ENCODE data around the gene GNG12. TPM values are rescaled to one million over a fixed set of nuclear protein-coding genes. Genes with fewer than 3 reads are reported as not detected.

Gene GNG12
- total RNA-seq, 3 donors from 2014 or later = 0.16 to 0.30 (median 0.18) TPM

DNA sequence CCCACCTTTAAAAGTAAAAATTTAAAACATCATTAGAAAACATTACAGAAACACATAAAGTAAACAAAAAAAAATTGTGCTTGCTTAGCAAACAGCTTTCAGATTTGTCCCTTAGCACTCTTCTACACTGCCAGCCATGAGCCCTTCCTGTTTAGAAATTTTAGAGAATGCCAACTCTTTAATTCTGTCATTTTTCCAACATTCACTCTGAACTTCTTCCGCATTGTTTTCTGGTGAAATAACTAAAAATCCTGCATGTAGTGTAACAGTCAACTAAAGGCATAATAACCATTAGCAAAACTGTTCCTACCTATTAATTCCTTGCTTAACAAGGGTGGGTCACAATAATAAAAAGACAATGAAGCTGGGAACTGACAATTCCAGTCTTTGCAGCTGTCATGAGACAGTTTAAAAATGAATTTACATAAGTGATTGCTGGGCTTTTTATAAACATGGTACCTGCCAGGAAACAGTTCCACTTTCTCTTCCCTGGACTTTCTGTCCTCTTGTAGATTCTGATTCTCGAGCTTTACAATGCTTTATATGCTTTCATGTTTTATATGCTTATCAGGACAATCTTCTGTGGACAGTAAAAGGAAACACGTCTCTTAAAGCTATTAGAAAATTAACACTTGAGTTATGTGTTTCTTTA is 19.0 kb downstream of the GNG12 start:
- no peak overlapping the region for H3K4me3 Mint-ChIP-seq
- H3K9me3 Mint-ChIP-seq = no peaks in the 10 kb centered on the region
- peaks cover 9% of the 10 kb centered on the region for H3K27me3 Mint-ChIP-seq (ENCODE audit: low read depth)
- no peaks in the 10 kb centered on the region for H3K4me1 Mint-ChIP-seq (ENCODE audit: low read depth)
- no peak for ATAC-seq
- H3K36me3 Mint-ChIP-seq (ENCODE audit: insufficient read depth) = no peaks in the 10 kb centered on the region
- DNase-seq = no peak

DNA sequence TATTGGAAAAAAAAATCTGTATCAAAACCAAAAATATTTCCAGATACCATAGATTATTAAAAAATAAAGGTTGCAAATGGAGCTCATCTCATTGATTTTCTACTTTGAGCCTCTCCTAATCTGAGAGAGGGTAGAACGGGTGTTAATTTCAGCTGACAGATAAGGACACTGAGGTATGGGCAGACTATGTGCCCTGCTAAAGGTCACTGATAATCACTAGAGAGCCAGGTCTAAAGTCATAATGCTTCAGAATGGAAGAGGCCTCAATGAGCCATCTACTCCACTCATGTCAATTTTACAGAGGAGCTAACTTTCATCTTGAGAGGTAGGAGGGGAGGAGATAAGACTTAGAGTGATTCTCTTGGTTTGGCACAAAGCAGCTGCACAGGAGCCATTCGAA is 21.0 kb downstream of the GNG12 start:
- ATAC-seq = no peak
- DNase-seq = no peak
- Mint-ChIP-seq H3K4me3 (no peak overlapping the region), H3K9me3 (no peaks in the 10 kb centered on the region), H3K27me3 (ENCODE audit: low read depth) (no peaks in the 10 kb centered on the region), H3K36me3 (ENCODE audit: insufficient read depth) (no peaks in the 10 kb centered on the region), H3K4me1 (ENCODE audit: low read depth) (no peaks in the 10 kb centered on the region)

DNA sequence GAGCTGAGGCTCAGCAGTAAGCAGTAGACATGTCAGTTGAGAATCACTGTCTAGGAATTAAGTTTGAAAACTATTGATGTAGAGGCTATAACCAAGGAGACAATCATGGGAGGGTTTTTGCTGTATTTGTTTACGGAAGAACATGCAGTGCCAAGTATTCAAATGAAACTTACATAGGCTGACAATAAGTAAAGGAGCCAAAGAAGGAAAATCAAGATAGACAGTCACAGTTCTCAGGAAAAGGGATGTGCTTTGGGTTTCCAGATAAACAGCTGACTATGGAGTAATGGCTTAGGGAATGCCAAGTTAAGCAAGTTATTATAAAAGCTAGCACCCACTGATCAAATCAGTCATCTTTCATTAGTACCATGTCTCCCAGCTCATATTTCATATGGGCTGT is 21.5 kb downstream of the GNG12 start:
- no peak for ATAC-seq
- no peak for DNase-seq
- H3K27me3 Mint-ChIP-seq (ENCODE audit: low read depth) = no peaks in the 10 kb centered on the region
- H3K4me3 Mint-ChIP-seq = no peak overlapping the region
- H3K36me3 Mint-ChIP-seq (ENCODE audit: insufficient read depth) = no peaks in the 10 kb centered on the region
- H3K9me3 Mint-ChIP-seq = no peaks in the 10 kb centered on the region
- H3K4me1 Mint-ChIP-seq (ENCODE audit: low read depth) = no peaks in the 10 kb centered on the region

DNA sequence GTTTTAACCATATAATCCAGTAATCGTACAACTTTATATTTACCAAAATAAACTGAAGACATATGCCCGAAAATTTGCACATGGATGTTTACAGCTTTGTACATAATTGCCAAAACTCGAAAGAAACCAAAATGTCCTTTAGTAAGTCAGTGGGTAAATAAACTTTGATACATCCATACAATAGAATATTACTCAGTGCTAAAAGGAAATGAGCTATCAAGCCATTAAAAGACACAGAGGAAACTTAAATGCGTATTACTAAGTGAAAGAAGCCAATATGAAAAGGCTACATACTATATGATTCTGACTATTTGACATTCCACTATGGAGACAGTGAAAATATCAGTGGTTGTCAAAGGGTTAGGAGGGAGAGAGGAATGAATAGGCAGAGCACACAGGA is 23.4 kb downstream of the GNG12 start:
- Mint-ChIP-seq H3K4me3 (no peak overlapping the region), H3K36me3 (ENCODE audit: insufficient read depth) (no peaks in the 10 kb centered on the region), H3K4me1 (ENCODE audit: low read depth) (no peaks in the 10 kb centered on the region), H3K27me3 (ENCODE audit: low read depth) (no peaks in the 10 kb centered on the region), H3K9me3 (no peaks in the 10 kb centered on the region)
- no peak for ATAC-seq
- no peak for DNase-seq

DNA sequence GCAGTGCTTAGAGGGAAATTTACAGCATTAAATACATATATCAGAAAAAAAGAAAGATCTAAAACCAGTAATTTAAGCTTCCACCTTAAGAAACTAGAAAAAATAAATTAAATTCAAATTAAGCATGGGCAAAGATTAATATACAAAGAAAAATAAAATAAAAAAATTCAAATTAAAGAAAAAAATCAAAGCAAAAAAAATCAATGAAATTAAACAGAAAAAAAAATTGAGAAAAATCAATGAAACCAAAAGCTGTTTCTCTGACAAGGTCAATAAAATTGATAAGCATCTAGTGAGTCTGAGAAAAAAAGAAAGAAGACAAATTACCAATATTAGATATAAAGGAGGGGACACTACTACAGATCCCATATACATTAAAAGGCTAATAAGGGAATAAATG is 26.0 kb downstream of the GNG12 start:
- Mint-ChIP-seq H3K27me3 (ENCODE audit: low read depth) (peaks cover 12% of the 10 kb centered on the region), H3K9me3 (no peaks in the 10 kb centered on the region), H3K36me3 (ENCODE audit: insufficient read depth) (no peaks in the 10 kb centered on the region), H3K4me1 (ENCODE audit: low read depth) (no peaks in the 10 kb centered on the region), H3K4me3 (no peak overlapping the region)
- DNase-seq (no peak), ATAC-seq (no peak)

DNA sequence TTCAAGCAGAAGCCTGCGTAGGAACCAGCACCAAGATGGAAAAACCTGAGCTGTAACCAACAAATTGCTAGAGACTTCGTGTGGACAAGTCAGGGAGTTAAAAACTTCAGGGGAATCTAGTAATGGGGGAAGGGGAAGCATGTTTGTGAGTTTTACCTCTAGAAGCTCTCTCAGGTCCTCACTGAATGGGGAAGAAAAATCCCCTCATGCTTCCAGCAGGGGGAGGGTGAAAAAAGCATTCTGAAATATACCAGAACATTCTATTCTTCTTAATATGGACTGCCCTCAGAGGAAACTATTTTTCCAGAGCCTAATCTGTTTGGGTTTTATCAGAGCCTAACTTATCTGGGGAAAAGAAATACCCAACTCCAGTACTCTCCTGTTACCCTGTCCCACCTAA is 28.6 kb downstream of the GNG12 start:
- Mint-ChIP-seq H3K4me3 (no peak overlapping the region), H3K9me3 (no peaks in the 10 kb centered on the region), H3K36me3 (ENCODE audit: insufficient read depth) (no peaks in the 10 kb centered on the region), H3K27me3 (ENCODE audit: low read depth) (peaks cover 31% of the 10 kb centered on the region), H3K4me1 (ENCODE audit: low read depth) (no peaks in the 10 kb centered on the region)
- DNase-seq (no peak), ATAC-seq (no peak)

DNA sequence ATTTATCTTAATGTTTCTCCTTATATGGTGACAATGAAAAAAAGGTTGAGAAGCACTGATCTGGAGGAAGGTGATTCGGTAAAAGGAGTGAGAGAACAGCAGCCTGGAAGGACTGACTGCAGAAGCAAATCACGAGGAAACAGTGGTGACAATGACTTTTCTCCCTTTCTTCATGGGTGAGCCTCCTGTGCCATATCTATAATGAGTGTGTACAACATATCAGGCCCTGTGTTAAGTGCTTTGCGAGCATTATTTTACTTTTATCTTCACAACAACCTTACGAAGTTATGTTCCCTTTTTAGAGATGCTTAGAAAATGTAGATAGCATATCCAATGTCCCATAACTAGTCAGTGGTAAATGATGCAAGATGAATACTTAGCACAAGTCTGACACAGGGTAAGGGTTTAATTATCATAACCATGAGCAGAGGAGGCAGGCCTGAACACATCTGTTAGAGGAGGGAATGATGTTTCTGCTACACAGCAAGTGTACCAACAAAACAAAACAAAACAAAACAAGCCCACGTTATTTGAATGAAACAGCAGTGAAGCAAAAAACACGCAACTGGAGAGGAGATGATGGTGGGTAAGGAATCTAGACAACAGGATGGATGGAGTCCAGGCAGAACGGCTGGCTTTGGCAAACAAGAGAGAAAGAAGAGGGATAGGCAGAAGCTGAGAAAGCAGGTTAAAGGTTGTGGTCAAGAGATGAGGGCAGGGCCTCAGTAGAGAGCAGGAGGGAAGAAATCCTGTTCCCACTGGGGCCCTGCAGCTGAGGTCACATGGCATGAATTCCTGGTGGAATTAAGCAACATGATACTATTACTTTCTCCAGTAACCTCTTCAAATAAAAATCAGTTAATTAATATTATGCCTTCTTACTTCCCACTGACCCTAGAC is 29.6 kb downstream of the GNG12 start:
- Mint-ChIP-seq H3K36me3 (ENCODE audit: insufficient read depth) (no peaks in the 10 kb centered on the region), H3K27me3 (ENCODE audit: low read depth) (peaks cover 31% of the 10 kb centered on the region), H3K4me3 (no peak overlapping the region), H3K4me1 (ENCODE audit: low read depth) (no peaks in the 10 kb centered on the region), H3K9me3 (no peaks in the 10 kb centered on the region)
- ATAC-seq (no peak), DNase-seq (no peak)

DNA sequence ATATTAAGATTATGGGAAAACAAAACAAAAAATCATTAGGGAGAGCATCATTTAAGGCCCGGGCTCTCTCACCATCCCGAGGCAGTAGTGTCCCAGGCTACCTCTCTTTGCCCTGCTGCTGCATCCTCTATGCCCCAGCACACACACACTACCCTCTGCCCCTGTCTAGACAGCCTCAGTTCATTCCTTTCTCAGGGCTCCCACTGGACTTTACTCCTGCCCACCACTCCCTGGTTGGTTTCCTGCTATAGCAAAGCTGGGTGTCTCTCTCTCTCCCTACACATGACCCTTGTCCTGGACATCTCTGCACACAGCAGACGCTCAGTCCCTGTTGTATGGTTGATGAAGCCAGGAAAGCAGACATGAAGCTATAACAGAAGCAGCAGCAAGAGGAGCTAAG is 30.7 kb downstream of the GNG12 start:
- H3K27me3 Mint-ChIP-seq (ENCODE audit: low read depth) = peaks cover 39% of the 10 kb centered on the region

DNA sequence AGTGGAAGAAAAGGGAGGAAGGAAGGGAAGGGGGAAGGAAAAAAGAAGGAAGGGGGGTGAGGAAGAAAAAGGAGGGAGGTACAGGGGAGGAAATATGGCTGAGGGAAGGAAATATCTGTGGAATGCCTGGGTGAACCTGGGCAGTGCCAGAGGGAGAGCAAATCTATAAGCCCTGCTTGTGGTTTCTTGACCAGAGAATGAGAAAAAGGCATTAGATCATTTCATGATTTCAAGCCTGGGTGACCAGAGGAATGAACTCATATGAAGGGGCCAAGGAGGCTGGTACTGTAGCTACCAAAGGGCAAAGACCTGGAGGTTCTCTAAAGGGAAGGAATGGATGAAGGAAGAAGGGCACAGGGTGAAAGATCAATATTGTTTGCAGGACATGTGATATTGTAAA is 31.4 kb downstream of the GNG12 start:
- DNase-seq (no peak), ATAC-seq (no peak)
- H3K36me3 Mint-ChIP-seq (ENCODE audit: insufficient read depth) = no peaks in the 10 kb centered on the region
- H3K9me3 Mint-ChIP-seq = no peaks in the 10 kb centered on the region
- H3K4me3 Mint-ChIP-seq = no peak overlapping the region
- peaks cover 40% of the 10 kb centered on the region for H3K27me3 Mint-ChIP-seq (ENCODE audit: low read depth)
- no peaks in the 10 kb centered on the region for H3K4me1 Mint-ChIP-seq (ENCODE audit: low read depth)

More for the DNA sequence above, 30.7 kb downstream of the GNG12 start:
- H3K36me3 Mint-ChIP-seq (ENCODE audit: insufficient read depth) = no peaks in the 10 kb centered on the region
- no peaks in the 10 kb centered on the region for H3K4me1 Mint-ChIP-seq (ENCODE audit: low read depth)
- DNase-seq = no peak
- no peaks in the 10 kb centered on the region for H3K9me3 Mint-ChIP-seq
- no peak overlapping the region for H3K4me3 Mint-ChIP-seq
- no peak for ATAC-seq

DNA sequence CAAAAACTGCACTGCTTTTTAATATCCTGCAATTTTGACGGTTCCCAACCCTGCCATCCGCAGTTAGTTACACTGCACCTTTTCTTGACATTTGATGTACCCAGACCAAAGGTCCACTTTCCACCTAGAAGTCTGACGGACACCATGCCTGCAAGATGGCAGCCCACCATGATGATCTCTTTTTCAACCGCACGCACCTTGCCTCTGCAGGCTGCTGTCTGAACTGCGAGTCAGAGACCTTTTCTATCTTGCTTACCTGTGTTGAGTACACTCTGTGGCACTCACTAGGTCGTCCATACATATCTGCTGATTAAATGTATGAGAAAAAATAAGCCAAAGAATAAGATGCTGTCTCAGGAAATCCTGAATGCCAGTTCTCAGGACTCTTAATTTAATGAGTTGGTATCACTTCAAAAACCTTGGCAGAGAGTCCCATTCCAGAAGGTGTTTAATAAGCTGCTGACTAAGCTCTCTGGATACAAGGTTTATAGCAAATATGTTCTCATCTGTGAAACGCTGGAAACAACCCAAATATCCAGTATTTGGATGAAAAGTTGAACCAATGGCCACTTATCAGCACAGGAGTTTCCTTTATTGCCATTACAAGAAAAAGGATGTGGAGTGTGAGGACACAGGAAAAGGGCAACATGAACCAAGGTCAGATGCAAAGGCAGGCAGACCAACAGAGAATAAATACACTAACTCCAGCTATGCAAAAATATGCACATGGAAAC is 37.9 kb downstream of the GNG12 start:
- DNase-seq (no peak), ATAC-seq (no peak)
- Mint-ChIP-seq H3K27me3 (ENCODE audit: low read depth) (peaks cover 24% of the 10 kb centered on the region), H3K36me3 (ENCODE audit: insufficient read depth) (no peaks in the 10 kb centered on the region), H3K4me1 (ENCODE audit: low read depth) (no peaks in the 10 kb centered on the region), H3K9me3 (no peaks in the 10 kb centered on the region), H3K4me3 (no peak overlapping the region)

DNA sequence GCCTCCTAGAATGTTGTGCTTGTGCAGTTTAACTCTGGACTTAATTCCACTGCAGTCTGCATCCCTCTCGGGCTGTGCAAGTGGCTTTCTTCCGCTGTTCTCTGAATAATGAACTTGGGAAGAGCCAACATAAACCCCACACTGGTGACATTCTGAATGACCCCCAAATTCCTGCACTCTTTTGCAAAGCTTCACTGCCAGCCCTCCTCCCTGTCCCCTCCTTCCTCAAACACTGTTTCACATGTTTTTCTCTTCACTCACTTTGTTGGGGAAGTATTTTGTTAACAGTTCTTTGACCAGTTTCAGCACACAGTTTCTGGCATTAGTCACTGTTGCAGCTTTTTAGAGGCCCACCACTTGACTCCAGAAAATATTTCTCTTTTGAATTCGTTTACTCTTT is 39.7 kb downstream of the GNG12 start:
- ATAC-seq (no peak), DNase-seq (no peak)
- Mint-ChIP-seq H3K27me3 (ENCODE audit: low read depth) (peaks cover 22% of the 10 kb centered on the region), H3K4me1 (ENCODE audit: low read depth) (no peaks in the 10 kb centered on the region), H3K36me3 (ENCODE audit: insufficient read depth) (no peaks in the 10 kb centered on the region), H3K4me3 (no peak overlapping the region), H3K9me3 (no peaks in the 10 kb centered on the region)

DNA sequence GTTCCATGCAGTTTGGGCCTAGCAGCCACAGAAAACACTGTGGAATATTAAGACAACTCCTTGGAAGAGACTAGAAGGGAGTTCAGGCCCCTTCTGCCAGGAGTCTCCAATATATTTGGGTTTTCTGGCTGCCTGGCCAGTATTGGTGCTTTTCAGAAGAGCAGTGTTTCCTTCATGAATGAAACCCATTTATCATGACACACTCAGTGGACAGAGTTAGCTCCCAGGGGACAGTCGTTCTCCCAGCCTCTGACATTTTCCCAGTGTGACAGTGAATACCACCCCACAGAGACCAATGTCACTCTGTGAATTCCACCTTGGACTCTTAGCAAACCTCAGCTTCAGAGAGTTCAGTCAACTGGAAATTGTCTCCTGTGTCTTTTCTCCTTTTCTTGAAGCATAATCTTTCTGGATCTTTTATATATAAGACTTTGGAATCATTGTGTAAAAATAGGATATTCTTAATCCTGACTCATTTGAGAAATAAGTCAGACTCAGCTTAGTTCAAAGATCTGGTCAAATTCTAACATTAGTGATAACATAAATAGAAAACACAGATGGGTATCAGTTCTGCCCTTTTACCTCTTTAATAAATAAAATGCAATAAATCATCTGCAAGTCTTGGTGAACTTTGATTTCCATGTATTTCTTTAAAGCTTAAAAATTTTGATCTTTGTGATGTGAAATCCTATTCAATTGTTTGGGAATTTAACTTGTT is 40.4 kb downstream of the GNG12 start:
- ATAC-seq (no peak), DNase-seq (no peak)
- H3K36me3 Mint-ChIP-seq (ENCODE audit: insufficient read depth) = no peaks in the 10 kb centered on the region
- H3K9me3 Mint-ChIP-seq = no peaks in the 10 kb centered on the region
- H3K27me3 Mint-ChIP-seq (ENCODE audit: low read depth) = peaks cover 16% of the 10 kb centered on the region
- H3K4me3 Mint-ChIP-seq = no peak overlapping the region
- H3K4me1 Mint-ChIP-seq (ENCODE audit: low read depth) = no peaks in the 10 kb centered on the region

DNA sequence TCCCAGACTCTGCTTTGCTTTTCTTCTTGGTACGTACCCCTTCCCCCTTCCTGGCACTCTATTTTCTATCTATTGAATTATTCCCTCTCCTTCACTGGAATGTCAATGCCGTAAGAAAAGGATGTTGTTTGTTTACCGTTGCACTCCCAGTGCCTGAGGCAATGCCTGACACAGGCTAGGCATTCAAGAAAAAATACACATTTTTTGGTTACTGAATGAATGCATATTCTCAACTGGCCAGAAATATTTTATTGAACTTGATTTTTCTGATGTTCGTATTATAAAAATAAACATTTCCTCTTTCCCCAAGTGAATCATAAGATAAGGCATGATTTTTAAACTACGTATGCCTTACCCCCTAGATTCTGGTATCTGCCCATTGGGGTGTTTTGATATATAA is 41.2 kb downstream of the GNG12 start:
- no peaks in the 10 kb centered on the region for H3K9me3 Mint-ChIP-seq
- peaks cover 14% of the 10 kb centered on the region for H3K27me3 Mint-ChIP-seq (ENCODE audit: low read depth)
- no peaks in the 10 kb centered on the region for H3K4me1 Mint-ChIP-seq (ENCODE audit: low read depth)
- ATAC-seq (no peak), DNase-seq (no peak)
- no peaks in the 10 kb centered on the region for H3K36me3 Mint-ChIP-seq (ENCODE audit: insufficient read depth)
- no peak overlapping the region for H3K4me3 Mint-ChIP-seq

DNA sequence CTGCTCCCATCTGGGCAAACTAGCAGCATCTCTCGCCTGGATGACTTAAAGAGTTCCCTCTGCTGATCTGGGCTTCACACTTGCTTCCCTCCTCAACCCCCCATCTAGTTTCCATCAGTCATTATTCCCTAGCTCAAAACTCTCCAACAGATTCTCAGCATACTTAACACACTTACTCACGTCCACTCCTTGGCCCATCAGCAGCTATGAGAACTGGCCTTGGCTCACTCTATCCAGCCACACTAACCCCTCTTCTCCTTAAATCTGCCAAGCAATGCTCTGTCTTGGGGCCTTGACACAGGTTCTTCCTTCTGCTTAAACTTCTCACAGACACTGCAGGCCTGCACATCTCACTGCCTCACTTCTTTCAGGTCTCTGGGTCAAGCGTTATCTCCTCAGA is 41.6 kb downstream of the GNG12 start:
- Mint-ChIP-seq H3K4me1 (ENCODE audit: low read depth) (no peaks in the 10 kb centered on the region), H3K36me3 (ENCODE audit: insufficient read depth) (no peaks in the 10 kb centered on the region), H3K9me3 (no peaks in the 10 kb centered on the region), H3K4me3 (no peak overlapping the region), H3K27me3 (ENCODE audit: low read depth) (peaks cover 14% of the 10 kb centered on the region)
- ATAC-seq (no peak), DNase-seq (no peak)
